ENCODE data around the gene CMTM8.

The CMTM8 gene

GRCh38 chr3:32355751-32356291 is 117.3 kb downstream of the CMTM8 start:
- DNase-seq (ENCODE audit: low read depth, low spot score) = no peak
- H3K4me1 ChIP-seq (ENCODE audit: control insufficient read depth, insufficient read depth, low read length) = peaks cover 3% of the 10 kb centered on the region; the same call in 1 of the 2 replicates
- no peaks in the 10 kb centered on the region for H3K9me3 ChIP-seq (ENCODE audit: control insufficient read depth, insufficient read depth, low read length)
- H3K4me3 ChIP-seq (ENCODE audit: low read length) = no peak overlapping the region
- no peaks in the 10 kb centered on the region for H3K27me3 ChIP-seq (ENCODE audit: control insufficient read depth, insufficient read depth, low read length)
- no CpG with 5 or more reads among the region's 8 CpGs for WGBS (ENCODE audit: insufficient coverage, insufficient read length)
- no peaks in the 10 kb centered on the region for H3K36me3 ChIP-seq (ENCODE audit: control insufficient read depth, insufficient read depth, low read length)
- H3K27ac ChIP-seq (ENCODE audit: low read length) = no peak overlapping the region

GRCh38 chr3:32359766-32360492 is 121.4 kb downstream of the CMTM8 start:
- peaks cover 3% of the 10 kb centered on the region; the same call in 1 of the 2 replicates for H3K4me1 ChIP-seq (ENCODE audit: control insufficient read depth, insufficient read depth, low read length)
- H3K4me3 ChIP-seq (ENCODE audit: low read length) = no peak overlapping the region
- no CpG with 5 or more reads among the region's 5 CpGs for WGBS (ENCODE audit: insufficient coverage, insufficient read length)
- DNase-seq (ENCODE audit: low read depth, low spot score) = no peak
- H3K27me3 ChIP-seq (ENCODE audit: control insufficient read depth, insufficient read depth, low read length) = no peaks in the 10 kb centered on the region
- no peaks in the 10 kb centered on the region for H3K36me3 ChIP-seq (ENCODE audit: control insufficient read depth, insufficient read depth, low read length)
- H3K27ac ChIP-seq (ENCODE audit: low read length) = no peak overlapping the region
- H3K9me3 ChIP-seq (ENCODE audit: control insufficient read depth, insufficient read depth, low read length) = no peaks in the 10 kb centered on the region

GRCh38 chr3:32360493-32360827 is 122.0 kb downstream of the CMTM8 start:
- H3K36me3 ChIP-seq (ENCODE audit: control insufficient read depth, insufficient read depth, low read length) = no peaks in the 10 kb centered on the region
- no peak overlapping the region for H3K27ac ChIP-seq (ENCODE audit: low read length)
- no peaks in the 10 kb centered on the region for H3K27me3 ChIP-seq (ENCODE audit: control insufficient read depth, insufficient read depth, low read length)
- peaks cover 3% of the 10 kb centered on the region; the same call in 1 of the 2 replicates for H3K4me1 ChIP-seq (ENCODE audit: control insufficient read depth, insufficient read depth, low read length)
- no peak for DNase-seq (ENCODE audit: low read depth, low spot score)
- no peaks in the 10 kb centered on the region for H3K9me3 ChIP-seq (ENCODE audit: control insufficient read depth, insufficient read depth, low read length)
- H3K4me3 ChIP-seq (ENCODE audit: low read length) = no peak overlapping the region
- no CpG with 5 or more reads among the region's 4 CpGs for WGBS (ENCODE audit: insufficient coverage, insufficient read length)

GRCh38 chr3:32366638-32367397 is 128.3 kb downstream of the CMTM8 start:
- no peak for DNase-seq (ENCODE audit: low read depth, low spot score)
- no peaks in the 10 kb centered on the region for H3K27me3 ChIP-seq (ENCODE audit: control insufficient read depth, insufficient read depth, low read length)
- no peak overlapping the region for H3K27ac ChIP-seq (ENCODE audit: low read length)
- WGBS (ENCODE audit: insufficient coverage, insufficient read length) = no CpG with 5 or more reads among the region's 6 CpGs
- H3K4me1 ChIP-seq (ENCODE audit: control insufficient read depth, insufficient read depth, low read length) = peaks cover 5% of the 10 kb centered on the region
- H3K36me3 ChIP-seq (ENCODE audit: control insufficient read depth, insufficient read depth, low read length) = no peaks in the 10 kb centered on the region
- no peak overlapping the region for H3K4me3 ChIP-seq (ENCODE audit: low read length)
- no peaks in the 10 kb centered on the region for H3K9me3 ChIP-seq (ENCODE audit: control insufficient read depth, insufficient read depth, low read length)

- no peak overlapping the region for H3K27ac ChIP-seq (ENCODE audit: low read length)
- peaks cover 5% of the 10 kb centered on the region for H3K4me1 ChIP-seq (ENCODE audit: control insufficient read depth, insufficient read depth, low read length)
- no peaks in the 10 kb centered on the region for H3K27me3 ChIP-seq (ENCODE audit: control insufficient read depth, insufficient read depth, low read length)
- H3K4me3 ChIP-seq (ENCODE audit: low read length) = no peak overlapping the region
- no peaks in the 10 kb centered on the region for H3K36me3 ChIP-seq (ENCODE audit: control insufficient read depth, insufficient read depth, low read length)
- no peaks in the 10 kb centered on the region for H3K9me3 ChIP-seq (ENCODE audit: control insufficient read depth, insufficient read depth, low read length)
- no peak for DNase-seq (ENCODE audit: low read depth, low spot score)
- no CpG with 5 or more reads among the region's 10 CpGs for WGBS (ENCODE audit: insufficient coverage, insufficient read length)
Observed at GRCh38 chr3:32367442-32367841, 129.0 kb downstream of the CMTM8 start.

- H3K27ac ChIP-seq (ENCODE audit: low read length) = no peak overlapping the region
- H3K4me3 ChIP-seq (ENCODE audit: low read length) = no peak overlapping the region
- WGBS (ENCODE audit: insufficient coverage, insufficient read length) = no CpG with 5 or more reads among the region's 7 CpGs
- no peaks in the 10 kb centered on the region for H3K9me3 ChIP-seq (ENCODE audit: control insufficient read depth, insufficient read depth, low read length)
- DNase-seq (ENCODE audit: low read depth, low spot score) = no peak
- H3K27me3 ChIP-seq (ENCODE audit: control insufficient read depth, insufficient read depth, low read length) = no peaks in the 10 kb centered on the region
- peaks cover 5% of the 10 kb centered on the region for H3K4me1 ChIP-seq (ENCODE audit: control insufficient read depth, insufficient read depth, low read length)
- H3K36me3 ChIP-seq (ENCODE audit: control insufficient read depth, insufficient read depth, low read length) = no peaks in the 10 kb centered on the region
Observed at GRCh38 chr3:32371461-32372212, 133.2 kb downstream of the CMTM8 start.

GRCh38 chr3:32372213-32372490 is 133.7 kb downstream of the CMTM8 start:
- H3K4me1 ChIP-seq (ENCODE audit: control insufficient read depth, insufficient read depth, low read length) = peaks cover 4% of the 10 kb centered on the region; the same call in 1 of the 2 replicates
- H3K36me3 ChIP-seq (ENCODE audit: control insufficient read depth, insufficient read depth, low read length) = no peaks in the 10 kb centered on the region
- no peak for DNase-seq (ENCODE audit: low read depth, low spot score)
- H3K27ac ChIP-seq (ENCODE audit: low read length) = no peak overlapping the region
- no peaks in the 10 kb centered on the region for H3K27me3 ChIP-seq (ENCODE audit: control insufficient read depth, insufficient read depth, low read length)
- WGBS (ENCODE audit: insufficient coverage, insufficient read length) = no CpG with 5 or more reads among the region's 4 CpGs
- H3K4me3 ChIP-seq (ENCODE audit: low read length) = no peak overlapping the region
- no peaks in the 10 kb centered on the region for H3K9me3 ChIP-seq (ENCODE audit: control insufficient read depth, insufficient read depth, low read length)

GRCh38 chr3:32373276-32373675 is 134.8 kb downstream of the CMTM8 start:
- no peak for DNase-seq (ENCODE audit: low read depth, low spot score)
- Histone ChIP-seq H3K36me3 (ENCODE audit: control insufficient read depth, insufficient read depth, low read length) (no peaks in the 10 kb centered on the region), H3K4me3 (ENCODE audit: low read length) (no peak overlapping the region), H3K9me3 (ENCODE audit: control insufficient read depth, insufficient read depth, low read length) (no peaks in the 10 kb centered on the region), H3K4me1 (ENCODE audit: control insufficient read depth, insufficient read depth, low read length) (no peaks in the 10 kb centered on the region), H3K27me3 (ENCODE audit: control insufficient read depth, insufficient read depth, low read length) (no peaks in the 10 kb centered on the region), H3K27ac (ENCODE audit: low read length) (no peak overlapping the region)
- 100% methylated on average over 1 of the region's 5 CpGs for WGBS (ENCODE audit: insufficient coverage, insufficient read length)

- no peaks in the 10 kb centered on the region for H3K9me3 ChIP-seq (ENCODE audit: control insufficient read depth, insufficient read depth, low read length)
- no peak for DNase-seq (ENCODE audit: low read depth, low spot score)
- no peaks in the 10 kb centered on the region for H3K27me3 ChIP-seq (ENCODE audit: control insufficient read depth, insufficient read depth, low read length)
- H3K36me3 ChIP-seq (ENCODE audit: control insufficient read depth, insufficient read depth, low read length) = no peaks in the 10 kb centered on the region
- WGBS (ENCODE audit: insufficient coverage, insufficient read length) = no CpG with 5 or more reads among the region's 5 CpGs
- H3K4me1 ChIP-seq (ENCODE audit: control insufficient read depth, insufficient read depth, low read length) = no peaks in the 10 kb centered on the region
- no peak overlapping the region for H3K27ac ChIP-seq (ENCODE audit: low read length)
- no peak overlapping the region for H3K4me3 ChIP-seq (ENCODE audit: low read length)
Observed at GRCh38 chr3:32373844-32374243, 135.4 kb downstream of the CMTM8 start.

GRCh38 chr3:32374788-32375595 is 136.5 kb downstream of the CMTM8 start:
- peak; percentile 66 for DNase-seq (ENCODE audit: low read depth, low spot score)
- Histone ChIP-seq H3K27ac (ENCODE audit: low read length) (no peak overlapping the region), H3K4me3 (ENCODE audit: low read length) (no peak overlapping the region), H3K36me3 (ENCODE audit: control insufficient read depth, insufficient read depth, low read length) (no peaks in the 10 kb centered on the region), H3K27me3 (ENCODE audit: control insufficient read depth, insufficient read depth, low read length) (no peaks in the 10 kb centered on the region), H3K4me1 (ENCODE audit: control insufficient read depth, insufficient read depth, low read length) (no peaks in the 10 kb centered on the region), H3K9me3 (ENCODE audit: control insufficient read depth, insufficient read depth, low read length) (no peaks in the 10 kb centered on the region)
- no CpG with 5 or more reads among the region's 12 CpGs for WGBS (ENCODE audit: insufficient coverage, insufficient read length)

Measured in iPS DF 6.9 (cell line).